ENCODE results near the gene SRSF12.
A peak's percentile ranks its signal among the peaks of the same experiment; 100 is the strongest.
"Not testable (repeated sequence)": the region's sequence is repeated elsewhere in the genome, so short reads cannot be mapped to it uniquely, and the experiment has no call there.

Gene SRSF12

GRCh38 chr6:89140347-89141156 is 22.7 kb upstream of the SRSF12 start:
- no peak overlapping the region for H3K4me3 Mint-ChIP-seq
- H3K27me3 Mint-ChIP-seq = no peaks in the 10 kb centered on the region
- peaks cover 4 to 14% of the 10 kb centered on the region in 2 donors for H3K4me1 Mint-ChIP-seq
- peaks cover 0 to 3% of the 10 kb centered on the region in 2 donors for H3K36me3 Mint-ChIP-seq
- no peak overlapping the region for H3K27ac Mint-ChIP-seq
- DNase-seq (no peak), ATAC-seq (replicated peaks) (no peak)
- no peaks in the 10 kb centered on the region for H3K9me3 Mint-ChIP-seq

GRCh38 chr6:89139509-89140346 is 21.9 kb upstream of the SRSF12 start:
- no peaks in the 10 kb centered on the region for H3K27me3 Mint-ChIP-seq
- peaks cover 0 to 3% of the 10 kb centered on the region in 2 donors for H3K36me3 Mint-ChIP-seq
- ATAC-seq (replicated peaks) (no peak), DNase-seq (no peak)
- H3K27ac Mint-ChIP-seq = no peak overlapping the region
- H3K4me1 Mint-ChIP-seq = peaks cover 4 to 10% of the 10 kb centered on the region in 2 donors
- no peak overlapping the region for H3K4me3 Mint-ChIP-seq
- H3K9me3 Mint-ChIP-seq = no peaks in the 10 kb centered on the region

GRCh38 chr6:89138173-89138572 is 20.3 kb upstream of the SRSF12 start:
- H3K4me1 Mint-ChIP-seq = no peaks in the 10 kb centered on the region
- ATAC-seq (replicated peaks) (no peak), DNase-seq (no peak)
- H3K27me3 Mint-ChIP-seq = no peaks in the 10 kb centered on the region
- H3K36me3 Mint-ChIP-seq = peaks cover 0 to 3% of the 10 kb centered on the region in 2 donors
- no peak overlapping the region for H3K27ac Mint-ChIP-seq
- H3K4me3 Mint-ChIP-seq = no peak overlapping the region
- no peaks in the 10 kb centered on the region for H3K9me3 Mint-ChIP-seq

GRCh38 chr6:89134723-89135122 is 16.9 kb upstream of the SRSF12 start:
- Mint-ChIP-seq H3K27me3 (no peaks in the 10 kb centered on the region), H3K9me3 (no peaks in the 10 kb centered on the region), H3K27ac (no peak overlapping the region), H3K4me1 (no peaks in the 10 kb centered on the region), H3K36me3 (no peaks in the 10 kb centered on the region), H3K4me3 (no peak overlapping the region)
- no peak for ATAC-seq (replicated peaks)
- DNase-seq = no peak

GRCh38 chr6:89133981-89134380 is 16.1 kb upstream of the SRSF12 start:
- no peak for DNase-seq
- H3K4me1 Mint-ChIP-seq = no peaks in the 10 kb centered on the region
- H3K27me3 Mint-ChIP-seq = no peaks in the 10 kb centered on the region
- no peak for ATAC-seq (replicated peaks)
- peaks cover 1 to 2% of the 10 kb centered on the region in 2 donors for H3K9me3 Mint-ChIP-seq
- peaks cover 0 to under 1% of the 10 kb centered on the region in 2 donors for H3K36me3 Mint-ChIP-seq
- H3K27ac Mint-ChIP-seq = no peak overlapping the region
- no peak overlapping the region for H3K4me3 Mint-ChIP-seq

GRCh38 chr6:89132057-89132456 is 14.2 kb upstream of the SRSF12 start:
- Mint-ChIP-seq H3K4me3 (no peak overlapping the region), H3K27me3 (no peaks in the 10 kb centered on the region), H3K9me3 (peaks cover 8 to 9% of the 10 kb centered on the region in 2 donors), H3K4me1 (peaks cover 2 to 6% of the 10 kb centered on the region in 2 donors), H3K36me3 (peaks cover 6 to 7% of the 10 kb centered on the region in 2 donors), H3K27ac (no peak overlapping the region)
- ATAC-seq (replicated peaks) (no peak), DNase-seq (no peak)

- no peaks in the 10 kb centered on the region for H3K27me3 Mint-ChIP-seq
- no peak for DNase-seq
- H3K4me3 Mint-ChIP-seq = no peak overlapping the region
- peaks cover 8 to 9% of the 10 kb centered on the region in 2 donors for H3K9me3 Mint-ChIP-seq
- H3K36me3 Mint-ChIP-seq = peaks cover 6 to 7% of the 10 kb centered on the region in 2 donors
- H3K4me1 Mint-ChIP-seq = peaks cover 2 to 6% of the 10 kb centered on the region in 2 donors
- ATAC-seq (replicated peaks) = no peak
- no peak overlapping the region for H3K27ac Mint-ChIP-seq
Measured at GRCh38 chr6:89131599-89131998, 13.7 kb upstream of the SRSF12 start.

- not testable (repeated sequence) for ATAC-seq (replicated peaks); H3K4me1 Mint-ChIP-seq; H3K4me3 Mint-ChIP-seq; H3K27me3 Mint-ChIP-seq; H3K27ac Mint-ChIP-seq; H3K36me3 Mint-ChIP-seq; DNase-seq; H3K9me3 Mint-ChIP-seq
Measured at GRCh38 chr6:89128256-89128671, 10.4 kb upstream of the SRSF12 start.

GRCh38 chr6:89122625-89123024 is 4.8 kb upstream of the SRSF12 start:
- no peaks in the 10 kb centered on the region for H3K27me3 Mint-ChIP-seq
- DNase-seq (no peak), ATAC-seq (replicated peaks) (peak; percentile 49 to 57)

GRCh38 chr6:89121934-89122333 is 4.1 kb upstream of the SRSF12 start:
- DNase-seq (no peak), ATAC-seq (replicated peaks) (no peak)
- Mint-ChIP-seq H3K36me3 (peaks cover 5 to 8% of the 10 kb centered on the region in 2 donors), H3K9me3 (peaks cover 6 to 9% of the 10 kb centered on the region in 2 donors), H3K27me3 (peaks cover 2 to 3% of the 10 kb centered on the region in 2 donors), H3K4me1 (peaks cover 3% of the 10 kb centered on the region in 2 donors), H3K4me3 (no peak overlapping the region), H3K27ac (no peak overlapping the region)

More at GRCh38 chr6:89122625-89123024, 4.8 kb upstream of the SRSF12 start:
- H3K4me1 Mint-ChIP-seq = no peaks in the 10 kb centered on the region
- H3K4me3 Mint-ChIP-seq = no peak overlapping the region
- H3K36me3 Mint-ChIP-seq = peaks cover 5 to 8% of the 10 kb centered on the region in 2 donors
- no peak overlapping the region for H3K27ac Mint-ChIP-seq
- H3K9me3 Mint-ChIP-seq = peaks cover 6 to 9% of the 10 kb centered on the region in 2 donors

- Mint-ChIP-seq H3K4me1 (peaks cover 5 to 6% of the 10 kb centered on the region in 2 donors), H3K9me3 (peaks cover 6 to 9% of the 10 kb centered on the region in 2 donors), H3K36me3 (peaks cover 5 to 8% of the 10 kb centered on the region in 2 donors), H3K4me3 (no peak overlapping the region), H3K27me3 (peaks cover 5 to 8% of the 10 kb centered on the region in 2 donors), H3K27ac (no peak overlapping the region)
- no peak for ATAC-seq (replicated peaks)
- DNase-seq = no peak
Measured at GRCh38 chr6:89120371-89120770, 2.5 kb upstream of the SRSF12 start.

GRCh38 chr6:89118931-89119330 is 1.1 kb upstream of the SRSF12 start:
- H3K27ac Mint-ChIP-seq = no peak overlapping the region
- peak overlapping the region in 1 of 2 donors; percentile 48 for H3K4me3 Mint-ChIP-seq
- peaks cover 5 to 8% of the 10 kb centered on the region in 2 donors for H3K27me3 Mint-ChIP-seq
- peaks cover 6 to 9% of the 10 kb centered on the region in 2 donors for H3K9me3 Mint-ChIP-seq
- ATAC-seq (replicated peaks) (no peak), DNase-seq (no peak)
- H3K4me1 Mint-ChIP-seq = peaks cover 5 to 6% of the 10 kb centered on the region in 2 donors
- peaks cover 2 to 8% of the 10 kb centered on the region in 2 donors for H3K36me3 Mint-ChIP-seq

GRCh38 chr6:89116702-89117101 is 1.2 kb downstream of the SRSF12 start:
- ATAC-seq (replicated peaks) (no peak), DNase-seq (no peak)
- H3K36me3 Mint-ChIP-seq = peaks cover 2 to 8% of the 10 kb centered on the region in 2 donors
- H3K27me3 Mint-ChIP-seq = peaks cover 5 to 8% of the 10 kb centered on the region in 2 donors
- peaks cover 5 to 6% of the 10 kb centered on the region in 2 donors for H3K4me1 Mint-ChIP-seq
- peak overlapping the region; percentile 84 to 86 for H3K4me3 Mint-ChIP-seq
- peaks cover 6 to 9% of the 10 kb centered on the region in 2 donors for H3K9me3 Mint-ChIP-seq
- no peak overlapping the region for H3K27ac Mint-ChIP-seq

GRCh38 chr6:89111933-89112332 is 5.9 kb downstream of the SRSF12 start:
- no peak overlapping the region for H3K4me3 Mint-ChIP-seq
- H3K9me3 Mint-ChIP-seq = no peaks in the 10 kb centered on the region
- H3K27me3 Mint-ChIP-seq = peaks cover 3 to 5% of the 10 kb centered on the region in 2 donors
- peaks cover 2 to 3% of the 10 kb centered on the region in 2 donors for H3K4me1 Mint-ChIP-seq
- no peak for ATAC-seq (replicated peaks)
- no peak overlapping the region for H3K27ac Mint-ChIP-seq
- no peak for DNase-seq
- no peaks in the 10 kb centered on the region for H3K36me3 Mint-ChIP-seq

Measured in stimulated activated naive B cell treated with anti-CD40 and anti-IgM and Interleukin-4, amounts not matched to agents 10 μg/mL and 1 μg/mL and 100 μg/mL, for 72 hours (primary cell).